Suprapubic skin (tissue), 4 donors: ENCODE measurements around the gene LRRC51. TPM values are rescaled to one million over a fixed set of nuclear protein-coding genes. Genes with fewer than 3 reads are reported as not detected.
A peak's percentile ranks its signal among the peaks of the same experiment; 100 is the strongest.

Experiments used
- DNase-seq, 2 donors: peaks; one replicate each; pipeline ENCODE4 v3.0.0-alpha.2; 2019; ENCODE audit warnings: low spot score in 2 of 2
- H3K27ac ChIP-seq: fragments of 200-600 bp; sonication (generic); one replicate; pipeline ENCODE4 v1.5.1; 2019
- H3K27me3 ChIP-seq: fragments of 200-600 bp; sonication (generic); one replicate; pipeline ENCODE4 v1.5.1; 2019
- H3K36me3 ChIP-seq: fragments of 200-600 bp; sonication (generic); one replicate; pipeline ENCODE4 v1.5.1; 2019
- H3K4me1 ChIP-seq: fragments of 200-600 bp; sonication (generic); one replicate; pipeline ENCODE4 v1.5.1; 2019
- H3K4me3 ChIP-seq: fragments of 200-600 bp; sonication (generic); one replicate; pipeline ENCODE4 v1.5.1; 2019; ENCODE audit warnings: mild to moderate bottlenecking
- H3K9me3 ChIP-seq: fragments of 200-600 bp; sonication (generic); one replicate; pipeline ENCODE4 v1.5.1; 2019
- EP300 ChIP-seq: sonication (generic); formaldehyde crosslinking; IDR thresholded peaks from one replicate; pipeline ENCODE4 v1.6.1; 2017; ENCODE audit warnings: antibody characterized with exemption
- POLR2A ChIP-seq, 2 donors: fragments of 450-650 bp; IDR thresholded peaks; one replicate each; pipeline ENCODE4 v1.6.1; 2017; ENCODE audit warnings: antibody characterized with exemption in 2 of 2, mild to moderate bottlenecking in 2 of 2, moderate library complexity in 2 of 2
- POLR2AphosphoS5 ChIP-seq, 3 donors: sonication (generic); formaldehyde crosslinking; IDR thresholded peaks; one replicate each; pipeline ENCODE4 v1.6.1; 2017; ENCODE audit warnings: antibody characterized with exemption in 3 of 3
- WGBS: methylation state at CpG from one replicate; pipeline ENCODE4 v1.1.5; 2018; 5-methylcytosine and 5-hydroxymethylcytosine counted together
- total RNA-seq, 4 donors: library from RNA; depleted of rRNA; stranded (reverse); fragments of >200 nt; gene quantifications; one replicate each; pipeline ENCODE4 v1.1.0, GENCODE V29; 2016
- TF ChIP-seq, protein P1 (sequence below), 2 donors: fragments of 200-600 bp in 1 of 2; fragments of 450-650 bp in 1 of 2; sonication (generic) in 1 of 2; IDR thresholded peaks; one replicate each; pipeline ENCODE4 v1.5.1; 2016 to 2019; ENCODE audit warnings: antibody characterized with exemption in 2 of 2, mild to moderate bottlenecking in 1 of 2, moderate library complexity in 1 of 2

LRRC51 gene
- total RNA-seq, 4 donors from 2014 or later: 3.7 to 9.9 (median 6.6) TPM

DNA sequence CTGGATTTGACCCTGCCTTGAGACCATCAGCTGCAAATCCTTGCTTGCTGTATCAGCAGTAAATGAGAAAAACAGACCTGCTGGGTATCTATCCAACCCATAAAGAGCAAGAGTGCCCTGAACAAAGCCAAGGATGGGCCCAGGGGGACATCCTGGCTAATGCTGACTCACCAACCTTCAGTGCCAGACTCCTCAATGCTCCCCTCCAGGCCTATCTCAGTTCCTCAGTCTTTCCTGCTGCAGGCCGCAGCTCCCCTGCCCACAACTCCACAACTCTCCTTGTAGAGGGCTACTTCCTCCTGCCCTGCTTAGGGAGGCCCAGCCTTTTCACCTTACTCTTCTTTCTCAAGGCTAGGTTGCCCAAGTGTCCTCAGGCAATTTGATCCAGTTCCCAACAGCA lies 19.8 kb downstream of the LRRC51 start:
- Histone ChIP-seq H3K27me3 (no peaks in the 10 kb centered on the region), H3K27ac (peak overlapping the region; percentile 9), H3K4me1 (peaks cover 52% of the 10 kb centered on the region), H3K36me3 (peaks cover 44% of the 10 kb centered on the region), H3K9me3 (no peaks in the 10 kb centered on the region), H3K4me3 (no peak overlapping the region)
- 45% methylated on average over 1 of the region's 1 CpG for WGBS
- TF ChIP-seq POLR2A (IDR thresholded peaks at IDR 0.05) (no peak), POLR2AphosphoS5 (IDR thresholded peaks at IDR 0.05) (no peak), EP300 (no peak)
- TF ChIP-seq, protein P1, sequence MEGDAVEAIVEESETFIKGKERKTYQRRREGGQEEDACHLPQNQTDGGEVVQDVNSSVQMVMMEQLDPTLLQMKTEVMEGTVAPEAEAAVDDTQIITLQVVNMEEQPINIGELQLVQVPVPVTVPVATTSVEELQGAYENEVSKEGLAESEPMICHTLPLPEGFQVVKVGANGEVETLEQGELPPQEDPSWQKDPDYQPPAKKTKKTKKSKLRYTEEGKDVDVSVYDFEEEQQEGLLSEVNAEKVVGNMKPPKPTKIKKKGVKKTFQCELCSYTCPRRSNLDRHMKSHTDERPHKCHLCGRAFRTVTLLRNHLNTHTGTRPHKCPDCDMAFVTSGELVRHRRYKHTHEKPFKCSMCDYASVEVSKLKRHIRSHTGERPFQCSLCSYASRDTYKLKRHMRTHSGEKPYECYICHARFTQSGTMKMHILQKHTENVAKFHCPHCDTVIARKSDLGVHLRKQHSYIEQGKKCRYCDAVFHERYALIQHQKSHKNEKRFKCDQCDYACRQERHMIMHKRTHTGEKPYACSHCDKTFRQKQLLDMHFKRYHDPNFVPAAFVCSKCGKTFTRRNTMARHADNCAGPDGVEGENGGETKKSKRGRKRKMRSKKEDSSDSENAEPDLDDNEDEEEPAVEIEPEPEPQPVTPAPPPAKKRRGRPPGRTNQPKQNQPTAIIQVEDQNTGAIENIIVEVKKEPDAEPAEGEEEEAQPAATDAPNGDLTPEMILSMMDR (IDR thresholded peaks at IDR 0.05): no peak
- no peak for DNase-seq

DNA sequence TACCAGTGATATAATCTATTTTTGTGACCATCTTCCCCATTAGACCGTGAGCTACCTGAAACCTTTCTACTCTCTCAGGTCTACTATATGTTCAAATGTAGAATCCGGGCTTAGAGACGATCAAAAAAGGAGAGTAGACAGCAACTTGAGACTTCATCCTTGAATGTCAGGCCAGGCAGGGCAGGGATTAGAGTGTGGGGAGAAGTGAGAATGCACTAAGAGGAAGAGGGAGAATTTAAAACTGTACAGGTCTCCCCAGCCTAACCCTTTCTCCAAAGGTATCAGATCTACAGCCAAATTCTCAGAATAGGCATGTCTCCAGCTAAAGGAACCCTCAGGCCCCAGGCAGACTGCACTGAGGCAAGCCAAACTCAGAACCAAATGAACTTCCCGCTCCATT lies 21.5 kb downstream of the LRRC51 start:
- Histone ChIP-seq H3K4me1 (peaks cover 52% of the 10 kb centered on the region), H3K27ac (peak overlapping the region; percentile 93), H3K4me3 (peak overlapping the region; percentile 79), H3K9me3 (no peaks in the 10 kb centered on the region), H3K27me3 (no peaks in the 10 kb centered on the region), H3K36me3 (peaks cover 32% of the 10 kb centered on the region)
- TF ChIP-seq EP300 (no peak), POLR2AphosphoS5 (IDR thresholded peaks at IDR 0.05) (no peak), POLR2A (IDR thresholded peaks at IDR 0.05) (no peak)
- TF ChIP-seq, protein P1 (IDR thresholded peaks at IDR 0.05): no peak
- DNase-seq: no peak
- 35% methylated on average over 4 of the region's 4 CpGs for WGBS

DNA sequence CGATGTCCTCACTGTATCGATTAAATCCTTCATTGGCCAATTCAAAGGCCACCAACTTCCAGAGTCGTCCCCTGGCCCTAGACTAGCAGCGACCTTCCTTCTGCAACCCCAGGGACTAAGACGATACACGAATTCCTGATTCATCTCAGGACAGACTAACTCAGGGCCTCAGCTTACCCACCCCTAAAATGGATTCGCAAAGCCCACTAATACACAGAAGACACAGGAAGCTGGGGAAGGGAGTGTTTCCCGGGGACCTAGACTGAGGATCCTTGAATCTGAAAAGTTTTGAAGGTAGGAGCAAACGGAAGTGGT lies 21.9 kb downstream of the LRRC51 start:
- Histone ChIP-seq H3K36me3 (peaks cover 28% of the 10 kb centered on the region), H3K27ac (peak overlapping the region; percentile 93), H3K4me3 (peak overlapping the region; percentile 79), H3K27me3 (no peaks in the 10 kb centered on the region), H3K9me3 (no peaks in the 10 kb centered on the region), H3K4me1 (peaks cover 52% of the 10 kb centered on the region)
- no peak for DNase-seq
- WGBS: 2% methylated on average over 9 of the region's 9 CpGs
- TF ChIP-seq, protein P1 (IDR thresholded peaks at IDR 0.05): no peak
- TF ChIP-seq POLR2AphosphoS5 (IDR thresholded peaks at IDR 0.05): no peak
- TF ChIP-seq EP300: no peak

DNA sequence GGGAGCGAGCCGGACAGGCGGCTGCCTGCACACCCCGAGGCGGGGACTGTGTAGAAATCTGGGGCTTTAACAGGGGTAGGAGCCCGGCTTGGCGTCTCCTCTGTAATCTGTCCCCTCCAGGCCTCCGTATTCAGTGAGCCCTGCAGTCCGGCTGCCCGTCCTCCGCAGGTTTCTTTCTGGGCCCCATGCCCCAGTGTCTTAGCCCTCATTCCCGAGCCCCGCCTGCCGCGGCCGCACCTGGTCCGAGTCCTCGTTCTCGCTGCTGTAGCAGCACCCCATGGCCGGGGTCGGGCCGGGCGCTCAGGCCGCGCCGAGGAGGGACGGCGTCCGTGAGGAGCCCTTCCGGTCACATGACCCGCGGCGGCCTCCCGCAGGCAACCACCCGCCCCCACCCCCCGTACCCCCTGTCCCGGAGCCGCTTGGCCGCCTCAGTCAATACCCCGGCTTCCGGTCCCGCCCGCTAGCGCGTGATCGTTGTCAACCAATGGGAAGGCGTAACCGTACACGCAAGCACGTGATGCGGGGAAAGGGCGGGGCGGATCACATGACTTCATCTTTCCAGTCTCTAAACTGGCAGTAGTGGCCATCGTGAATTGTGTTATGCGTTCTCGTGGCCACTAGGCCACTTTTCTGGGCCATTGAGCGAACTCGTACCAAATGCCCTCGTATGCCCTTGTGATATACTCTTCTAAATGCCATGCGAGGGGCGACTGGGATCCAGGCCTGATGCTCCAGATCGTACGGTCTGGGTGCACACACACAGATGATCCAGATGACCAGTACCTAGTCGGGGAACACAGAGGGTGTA lies 22.5 kb downstream of the LRRC51 start, which contains the start of gene LAMTOR1:
Gene LAMTOR1 (minus strand): TSS at position 352 of the 808 bp plus-strand sequence. CDS start 73 bp downstream, at position 279.
- peak within 1 kb of the TSS; percentile 79 for H3K4me3 ChIP-seq
- peak; percentile 100 for DNase-seq
- WGBS: 3% methylated on average over 25 of the region's 64 CpGs

DNA sequence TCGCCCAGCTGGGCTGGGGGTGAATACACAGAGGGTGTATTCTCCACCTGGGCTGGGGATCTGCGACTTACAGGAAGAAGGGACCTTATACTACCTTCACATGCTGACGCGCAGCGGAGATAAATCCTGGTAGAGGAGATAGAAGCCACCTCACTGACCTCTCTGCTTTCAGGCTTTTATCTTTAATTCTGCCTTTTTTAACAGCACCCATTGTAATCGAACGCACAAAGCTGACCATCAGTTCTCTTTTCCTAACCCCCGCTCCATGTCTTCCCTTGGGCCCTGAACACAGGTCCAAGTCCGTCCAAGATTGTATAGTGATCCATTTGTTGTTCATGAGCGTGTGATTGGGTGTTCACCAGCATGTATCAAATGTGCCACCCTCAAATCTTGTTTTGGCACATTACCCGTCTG lies 23.1 kb downstream of the LRRC51 start:
- no peaks in the 10 kb centered on the region for H3K27me3 ChIP-seq
- peaks cover 27% of the 10 kb centered on the region for H3K36me3 ChIP-seq
- no peaks in the 10 kb centered on the region for H3K9me3 ChIP-seq
- TF ChIP-seq, protein P1 (IDR thresholded peaks at IDR 0.05): no peak
- TF ChIP-seq POLR2AphosphoS5 (IDR thresholded peaks at IDR 0.05): no peak
- TF ChIP-seq POLR2A (IDR thresholded peaks at IDR 0.05): no peak
- TF ChIP-seq EP300: no peak
- 76% methylated on average over 11 of the region's 11 CpGs for WGBS
- peaks cover 51% of the 10 kb centered on the region for H3K4me1 ChIP-seq
- peak overlapping the region; percentile 93 for H3K27ac ChIP-seq
- H3K4me3 ChIP-seq: peak overlapping the region; percentile 79
- no peak for DNase-seq

More for the DNA sequence above, 22.5 kb downstream of the LRRC51 start, which contains the start of gene LAMTOR1:
- Histone ChIP-seq H3K27ac (peak within 1 kb of the TSS; percentile 93), H3K4me1 (peaks cover 52% of the 10 kb centered on the region), H3K36me3 (peaks cover 27% of the 10 kb centered on the region), H3K27me3 (no peaks in the 10 kb centered on the region), H3K9me3 (no peaks in the 10 kb centered on the region)
- TF ChIP-seq EP300: no peak
- TF ChIP-seq POLR2AphosphoS5 (IDR thresholded peaks at IDR 0.05): peak; percentile 24 to 76 (median 67)
- TF ChIP-seq POLR2A (IDR thresholded peaks at IDR 0.05): peak; percentile 19 to 63
- TF ChIP-seq, protein P1 (IDR thresholded peaks at IDR 0.05): peak; percentile 44 to 60
